Activated CD8-positive, alpha-beta T cell treated with anti-CD3 and anti-CD28 coated beads for 36 hours (primary cell): ENCODE results near the gene SUSD6. TPM values are rescaled to one million over a fixed set of nuclear protein-coding genes. Genes with fewer than 3 reads are reported as not detected.

Source experiments
- ATAC-seq: fragments of 200-7000 bp; cut with Tn5 transposase; one replicate; pipeline ENCODE4 v1.10.0; 2021; ENCODE audit warnings: mild to moderate bottlenecking, moderate library complexity
- CTCF ChIA-PET: fragments of 350-600 bp; sonication (Branson Sonifier 250); formaldehyde crosslinking; loops from one replicate; lab custom pipeline; 2021; ENCODE audit warnings: antibody characterized with exemption; lab: Charles Lee
- POLR2A ChIA-PET: fragments of 350-600 bp; sonication (Branson Sonifier 250); formaldehyde crosslinking; loops from one replicate; lab custom pipeline; 2021; ENCODE audit warnings: antibody characterized with exemption; lab: Charles Lee
- DNase-seq: peaks from one replicate; pipeline ENCODE4 v3.0.0-alpha.2; 2020
- H3K27ac Mint-ChIP-seq: one replicate; pipeline ENCODE4 v1.8.0; 2021; ENCODE audit warnings: mild to moderate bottlenecking, mixed read lengths
- H3K27me3 Mint-ChIP-seq: one replicate; pipeline ENCODE4 v1.8.0; 2021; ENCODE audit warnings: mixed read lengths
- H3K36me3 Mint-ChIP-seq: one replicate; pipeline ENCODE4 v1.8.0; 2021; ENCODE audit warnings: low read depth, mixed read lengths
- H3K4me1 Mint-ChIP-seq: one replicate; pipeline ENCODE4 v1.8.0; 2021; ENCODE audit warnings: low read depth, mixed read lengths
- H3K4me3 Mint-ChIP-seq: one replicate; pipeline ENCODE4 v1.8.0; 2021; ENCODE audit warnings: mild to moderate bottlenecking, moderate library complexity, mixed read lengths
- H3K9me3 Mint-ChIP-seq: one replicate; pipeline ENCODE4 v1.8.0; 2021; ENCODE audit warnings: mixed read lengths
- intact Hi-C: fragments of 100-400 bp; cut with micrococcal nuclease; formaldehyde crosslinking; loops from one replicate; pipeline ENCODE4 v1.10.0; 2022
- total RNA-seq, 2 experiments: library from RNA; stranded (reverse); gene quantifications; one replicate each; pipeline ENCODE4 v1.2.3, GENCODE V29; 2021
- TF ChIP-seq, protein P1 (sequence below): fragments of 200-600 bp; IDR thresholded peaks from one replicate; pipeline ENCODE4 v1.8.0; 2022; ENCODE audit warnings: antibody characterized with exemption, mild to moderate bottlenecking

The SUSD6 gene
- total RNA-seq, 2 experiments from 2014 or later: 35.7 to 36.2 TPM

DNA sequence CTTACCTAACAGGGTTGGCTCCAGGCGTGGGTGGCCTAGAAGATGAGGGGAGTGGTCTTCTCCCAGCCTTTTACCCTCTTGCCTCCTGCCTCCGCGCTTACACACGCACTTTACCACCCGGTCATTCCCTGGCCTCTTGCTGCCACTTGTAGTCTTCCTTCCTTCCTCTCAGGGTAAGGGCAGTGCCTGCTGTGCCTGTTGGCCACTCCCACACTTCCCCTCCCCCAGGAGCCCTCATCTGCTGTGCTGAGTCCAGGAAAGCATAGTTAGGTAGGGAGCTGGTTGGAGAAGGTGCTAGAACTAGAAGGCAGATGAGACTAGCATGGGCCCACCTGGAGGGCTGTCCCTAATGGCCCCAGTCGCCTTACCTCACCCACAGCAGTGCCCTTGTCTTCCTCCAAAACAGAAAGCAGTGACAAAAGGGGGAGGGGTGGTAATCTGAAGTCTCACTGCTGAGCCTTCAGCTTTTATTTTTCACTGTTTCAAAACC is 101.2 kb downstream of the SUSD6 start:
- DNase-seq (no peak), ATAC-seq (peak; percentile 7)
- Mint-ChIP-seq H3K27me3 (no peaks in the 10 kb centered on the region), H3K36me3 (peaks cover 45% of the 10 kb centered on the region), H3K4me3 (no peak overlapping the region), H3K9me3 (no peaks in the 10 kb centered on the region), H3K27ac (peak overlapping the region; percentile 81), H3K4me1 (peaks cover 30% of the 10 kb centered on the region)
- intact Hi-C loops: no loop called here
- ChIA-PET CTCF (interaction anchor here (1.0 to 5.6 kb wide), 3 partner anchors 14 to 110 kb away, joined by 4 to 33 read pairs (median 7); no protein-coding TSS in a partner anchor), POLR2A (interaction anchor here (0.8 kb wide), 1 partner anchor 11 kb away, joined by 3 read pairs; no protein-coding TSS in a partner anchor)
- TF ChIP-seq, protein P1, sequence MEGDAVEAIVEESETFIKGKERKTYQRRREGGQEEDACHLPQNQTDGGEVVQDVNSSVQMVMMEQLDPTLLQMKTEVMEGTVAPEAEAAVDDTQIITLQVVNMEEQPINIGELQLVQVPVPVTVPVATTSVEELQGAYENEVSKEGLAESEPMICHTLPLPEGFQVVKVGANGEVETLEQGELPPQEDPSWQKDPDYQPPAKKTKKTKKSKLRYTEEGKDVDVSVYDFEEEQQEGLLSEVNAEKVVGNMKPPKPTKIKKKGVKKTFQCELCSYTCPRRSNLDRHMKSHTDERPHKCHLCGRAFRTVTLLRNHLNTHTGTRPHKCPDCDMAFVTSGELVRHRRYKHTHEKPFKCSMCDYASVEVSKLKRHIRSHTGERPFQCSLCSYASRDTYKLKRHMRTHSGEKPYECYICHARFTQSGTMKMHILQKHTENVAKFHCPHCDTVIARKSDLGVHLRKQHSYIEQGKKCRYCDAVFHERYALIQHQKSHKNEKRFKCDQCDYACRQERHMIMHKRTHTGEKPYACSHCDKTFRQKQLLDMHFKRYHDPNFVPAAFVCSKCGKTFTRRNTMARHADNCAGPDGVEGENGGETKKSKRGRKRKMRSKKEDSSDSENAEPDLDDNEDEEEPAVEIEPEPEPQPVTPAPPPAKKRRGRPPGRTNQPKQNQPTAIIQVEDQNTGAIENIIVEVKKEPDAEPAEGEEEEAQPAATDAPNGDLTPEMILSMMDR: no peak

GRCh38 chr14:69713209-69713781 is 101.9 kb downstream of the SUSD6 start:
- Mint-ChIP-seq H3K27ac (peak overlapping the region; percentile 81), H3K36me3 (peaks cover 43% of the 10 kb centered on the region), H3K9me3 (no peaks in the 10 kb centered on the region), H3K27me3 (no peaks in the 10 kb centered on the region), H3K4me1 (peaks cover 30% of the 10 kb centered on the region), H3K4me3 (no peak overlapping the region)
- TF ChIP-seq, protein P1: no peak
- DNase-seq: no peak
- no peak for ATAC-seq
- ChIA-PET CTCF (interaction anchor here (1.0 to 5.6 kb wide), 4 partner anchors 14 to 129 kb away, joined by 4 to 33 read pairs (median 6); no protein-coding TSS in a partner anchor), POLR2A (interaction anchor here (0.8 kb wide), 1 partner anchor 12 kb away, joined by 3 read pairs; no protein-coding TSS in a partner anchor)
- intact Hi-C loops: no loop called here

GRCh38 chr14:69713993-69714679 is 102.7 kb downstream of the SUSD6 start:
- Mint-ChIP-seq H3K4me3 (no peak overlapping the region), H3K9me3 (no peaks in the 10 kb centered on the region), H3K27ac (no peak overlapping the region), H3K27me3 (no peaks in the 10 kb centered on the region), H3K36me3 (peaks cover 36% of the 10 kb centered on the region), H3K4me1 (peaks cover 30% of the 10 kb centered on the region)
- TF ChIP-seq, protein P1: no peak
- CTCF ChIA-PET: interaction anchor here (1.1 to 1.6 kb wide), 4 partner anchors 13 to 129 kb away, joined by 4 to 10 read pairs (median 6); no protein-coding TSS in a partner anchor
- POLR2A ChIA-PET: no interaction called here
- DNase-seq (no peak), ATAC-seq (no peak)
- intact Hi-C loops: no loop called here

- TF ChIP-seq, protein P1: no peak
- intact Hi-C loops: loop anchor here (5.0 kb wide), 1 partner anchor 39 kb away; no protein-coding TSS in a partner anchor
- H3K4me1 Mint-ChIP-seq: peaks cover 32% of the 10 kb centered on the region
- H3K36me3 Mint-ChIP-seq: peaks cover 27% of the 10 kb centered on the region
- no peak overlapping the region for H3K4me3 Mint-ChIP-seq
- DNase-seq (no peak), ATAC-seq (peak; percentile 25)
- ChIA-PET POLR2A (interaction anchor here (0.7 to 1.2 kb wide), 5 partner anchors 41 to 103 kb away, joined by 3 read pairs; partner anchors contain the start of gene SRSF5), CTCF (interaction anchor here (0.7 to 3.4 kb wide), 8 partner anchors 9 to 132 kb away, joined by 3 to 21 read pairs (median 4); no protein-coding TSS in a partner anchor)
- H3K9me3 Mint-ChIP-seq: no peaks in the 10 kb centered on the region
- H3K27me3 Mint-ChIP-seq: no peaks in the 10 kb centered on the region
- peak overlapping the region; percentile 73 for H3K27ac Mint-ChIP-seq
These were observed 104.5 kb downstream of the SUSD6 start for GRCh38 chr14:69715725-69716477.
